ENCODE results near the gene MACROD2. TPM values are rescaled to one million over a fixed set of nuclear protein-coding genes. Genes with fewer than 3 reads are reported as not detected.

MACROD2 gene
- total RNA-seq, 2 donors from 2014 or later, result 0.95 to 4.2 TPM

GRCh38 chr20:14957402-14957801 is 962.1 kb downstream of the MACROD2 start:
- no peak for DNase-seq (ENCODE audit: low spot score)
- Histone ChIP-seq H3K9me3 (no peaks in the 10 kb centered on the region), H3K4me1 (ENCODE audit: control insufficient read depth in 1 of 2, low read depth in 2 of 2) (peaks cover 0 to under 1% of the 10 kb centered on the region in 2 donors), H3K4me3 (no peak overlapping the region), H3K27ac (no peak overlapping the region), H3K27me3 (replicated peaks; ENCODE audit: insufficient read depth) (no peaks in the 10 kb centered on the region), H3K36me3 (no peaks in the 10 kb centered on the region)
- TF ChIP-seq CTCF (IDR thresholded peaks at IDR 0.05), result no peak
- no peak for ATAC-seq (ENCODE audit: insufficient number of reproducible peaks, low FRiP score, low read depth)

GRCh38 chr20:14958626-14959025 is 963.3 kb downstream of the MACROD2 start:
- no peaks in the 10 kb centered on the region for H3K27me3 ChIP-seq (replicated peaks; ENCODE audit: insufficient read depth)

GRCh38 chr20:14959506-14960475 is 964.5 kb downstream of the MACROD2 start:
- TF ChIP-seq CTCF (IDR thresholded peaks at IDR 0.05), result no peak

More at GRCh38 chr20:14958626-14959025, 963.3 kb downstream of the MACROD2 start:
- no peaks in the 10 kb centered on the region for H3K36me3 ChIP-seq
- H3K4me3 ChIP-seq, result no peak overlapping the region
- ATAC-seq (ENCODE audit: insufficient number of reproducible peaks, low FRiP score, low read depth) (no peak), DNase-seq (ENCODE audit: low spot score) (no peak)
- H3K4me1 ChIP-seq (ENCODE audit: control insufficient read depth in 1 of 2, low read depth in 2 of 2), result no peaks in the 10 kb centered on the region
- no peak for TF ChIP-seq CTCF (IDR thresholded peaks at IDR 0.05)
- H3K9me3 ChIP-seq, result no peaks in the 10 kb centered on the region
- H3K27ac ChIP-seq, result no peak overlapping the region

GRCh38 chr20:14960831-14961230 is 965.5 kb downstream of the MACROD2 start:
- ATAC-seq (ENCODE audit: insufficient number of reproducible peaks, low FRiP score, low read depth) (no peak), DNase-seq (ENCODE audit: low spot score) (no peak)
- Histone ChIP-seq H3K4me1 (ENCODE audit: control insufficient read depth in 1 of 2, low read depth in 2 of 2) (no peaks in the 10 kb centered on the region), H3K27me3 (replicated peaks; ENCODE audit: insufficient read depth) (no peaks in the 10 kb centered on the region), H3K27ac (no peak overlapping the region), H3K9me3 (no peaks in the 10 kb centered on the region), H3K36me3 (no peaks in the 10 kb centered on the region), H3K4me3 (no peak overlapping the region)
- TF ChIP-seq CTCF (IDR thresholded peaks at IDR 0.05), result no peak

More at GRCh38 chr20:14959506-14960475, 964.5 kb downstream of the MACROD2 start:
- H3K27me3 ChIP-seq (replicated peaks; ENCODE audit: insufficient read depth), result no peaks in the 10 kb centered on the region
- ATAC-seq (ENCODE audit: insufficient number of reproducible peaks, low FRiP score, low read depth) (no peak), DNase-seq (ENCODE audit: low spot score) (no peak)
- H3K4me3 ChIP-seq, result no peak overlapping the region
- H3K4me1 ChIP-seq (ENCODE audit: control insufficient read depth in 1 of 2, low read depth in 2 of 2), result no peaks in the 10 kb centered on the region
- H3K27ac ChIP-seq, result no peak overlapping the region
- H3K36me3 ChIP-seq, result no peaks in the 10 kb centered on the region
- no peaks in the 10 kb centered on the region for H3K9me3 ChIP-seq

- Histone ChIP-seq H3K4me1 (ENCODE audit: control insufficient read depth in 1 of 2, low read depth in 2 of 2) (no peaks in the 10 kb centered on the region), H3K4me3 (no peak overlapping the region), H3K27ac (no peak overlapping the region), H3K9me3 (no peaks in the 10 kb centered on the region), H3K36me3 (no peaks in the 10 kb centered on the region), H3K27me3 (replicated peaks; ENCODE audit: insufficient read depth) (no peaks in the 10 kb centered on the region)
- ATAC-seq (ENCODE audit: insufficient number of reproducible peaks, low FRiP score, low read depth), result no peak
- TF ChIP-seq CTCF (IDR thresholded peaks at IDR 0.05), result no peak
- no peak for DNase-seq (ENCODE audit: low spot score)
These were observed 967.9 kb downstream of the MACROD2 start for GRCh38 chr20:14963262-14963663.
